HG03066 (cell line): ENCODE data around the gene IFI44L.

ENCODE experiments used
- ATAC-seq: cut with Tn5 transposase; IDR thresholded peaks from one replicate; pipeline ENCODE4 v1.9.1; 2021; ENCODE audit warnings: low read depth; ENCODE audit not compliant: unreplicated experiment

The IFI44L gene

GRCh38 chr1:78619803-78620579 lies at the start of gene IFI44L:
Gene IFI44L, plus strand, starts transcription at chr1:78620448. Its CDS starts 7,468 bp downstream, at chr1:78627916.
- ATAC-seq, result peak; percentile 46

GRCh38 chr1:78570539-78570938 lies 49.7 kb upstream of the IFI44L start:
- ATAC-seq, result no peak

- no peak for ATAC-seq
These were observed 42.8 kb upstream of the IFI44L start for GRCh38 chr1:78577257-78578100.

DNA sequence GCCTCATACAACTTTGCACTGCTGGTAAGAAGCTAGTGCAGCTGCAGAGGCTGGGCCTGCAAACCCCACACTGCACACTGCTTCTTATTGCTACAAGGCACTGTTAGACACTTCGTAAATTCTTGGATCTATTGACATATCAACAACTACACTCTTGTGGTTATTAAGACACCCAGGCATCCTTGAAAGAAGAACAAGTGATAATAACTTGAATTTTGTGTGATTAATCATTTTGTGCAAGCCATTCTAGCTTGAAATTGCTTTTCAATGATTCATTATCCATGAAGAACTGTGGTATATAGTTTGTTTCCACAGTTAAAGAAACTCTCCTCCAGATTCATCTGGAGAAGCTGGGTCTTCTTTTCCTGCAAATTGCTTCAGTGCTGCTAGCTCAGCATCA lies 33.7 kb upstream of the IFI44L start:
- no peak for ATAC-seq

DNA sequence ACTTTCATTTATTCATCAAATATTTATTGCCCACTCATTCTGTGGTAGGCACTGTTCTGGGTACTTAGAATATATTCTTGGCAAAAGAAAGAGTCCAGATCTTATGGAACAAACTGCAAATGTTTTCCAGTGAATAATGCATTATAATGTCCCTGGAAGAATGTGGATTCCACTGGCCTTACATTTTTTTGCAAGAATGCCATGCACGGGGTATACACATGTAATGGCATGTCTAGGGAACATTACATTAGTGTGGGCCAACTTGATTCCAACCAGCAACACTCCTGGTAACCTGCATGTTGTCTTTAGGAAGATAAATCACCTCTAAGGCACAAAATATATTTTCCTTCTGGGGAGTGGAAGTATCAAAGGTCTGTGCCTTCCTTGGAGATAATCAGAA lies 33.0 kb upstream of the IFI44L start:
- no peak for ATAC-seq

DNA sequence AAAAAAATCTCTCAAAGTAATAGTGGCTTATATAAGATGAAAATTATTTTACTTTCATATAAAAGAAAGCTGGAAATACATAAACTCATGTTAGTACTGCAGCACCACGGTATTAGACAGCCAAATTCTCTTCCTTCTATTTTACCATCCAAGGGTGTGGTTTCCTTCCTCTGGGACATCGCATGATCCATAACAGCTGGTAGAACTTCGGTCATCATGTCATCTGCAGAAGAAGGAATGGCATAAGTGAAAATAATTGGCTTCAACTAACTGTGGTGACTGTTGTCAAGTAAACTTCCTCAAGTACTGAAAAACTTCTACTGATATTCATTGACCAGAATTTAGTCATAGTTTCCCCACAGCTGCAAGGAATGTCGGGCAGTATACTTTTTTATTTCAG lies 28.3 kb upstream of the IFI44L start:
- no peak for ATAC-seq

DNA sequence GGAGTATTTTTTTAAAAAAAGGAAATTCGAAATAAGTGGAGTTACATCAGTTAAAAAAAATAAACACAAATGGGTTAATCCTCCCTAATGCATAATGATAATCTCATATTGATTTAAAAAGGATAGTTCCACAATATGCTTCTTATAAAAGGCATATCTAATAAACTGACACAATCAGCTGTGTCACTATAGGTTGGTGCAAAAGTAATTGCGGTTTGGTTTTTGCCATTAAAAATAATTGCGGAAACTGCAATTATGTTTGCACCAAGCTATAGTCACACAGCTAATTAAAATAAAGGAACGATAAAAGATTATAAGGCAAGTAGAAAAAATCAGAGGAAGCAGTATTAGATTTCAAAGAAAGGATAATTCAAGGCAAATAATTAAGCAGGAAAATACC lies 21.0 kb upstream of the IFI44L start:
- ATAC-seq, result no peak

DNA sequence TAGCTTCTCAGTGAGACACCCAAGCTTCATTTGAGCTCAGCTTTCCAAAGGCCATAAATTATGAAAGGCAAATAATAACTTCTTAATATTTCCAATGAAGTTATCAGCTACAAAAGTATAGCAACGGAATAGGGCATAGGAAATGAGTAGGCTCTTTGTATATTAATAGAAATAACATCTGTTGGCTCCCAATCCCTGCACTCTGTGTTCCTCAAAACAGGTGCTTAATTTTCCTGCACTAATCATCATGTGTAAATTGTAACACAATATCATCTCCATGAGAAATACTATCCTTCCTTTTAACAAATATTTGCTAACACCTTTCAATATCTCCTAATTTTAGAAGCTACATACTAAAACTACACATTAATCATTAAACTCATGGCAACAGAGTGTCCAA lies 19.2 kb upstream of the IFI44L start:
- no peak for ATAC-seq

- no peak for ATAC-seq
These were observed 17.0 kb upstream of the IFI44L start for GRCh38 chr1:78603206-78603605.

DNA sequence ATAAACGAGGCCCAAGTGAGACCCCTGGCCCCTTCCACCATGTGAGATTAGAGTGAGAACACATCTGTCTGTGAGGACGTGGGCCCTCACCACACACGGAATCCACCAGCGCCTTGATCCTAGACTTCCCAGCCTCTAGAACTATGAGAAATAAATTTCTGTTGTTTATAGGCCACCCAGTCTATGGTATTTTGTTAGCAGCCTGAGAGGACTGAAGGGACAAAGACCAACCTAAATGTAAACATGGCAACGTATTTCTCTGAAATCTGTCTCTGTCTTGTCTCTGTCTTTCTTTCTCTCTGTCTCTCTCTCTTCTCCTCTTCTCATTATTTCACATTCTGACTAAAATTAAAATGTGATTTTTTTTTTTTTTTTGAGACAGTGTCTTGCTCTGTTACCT lies 15.6 kb upstream of the IFI44L start:
- no peak for ATAC-seq

GRCh38 chr1:78606274-78606673 lies 14.0 kb upstream of the IFI44L start:
- no peak for ATAC-seq

GRCh38 chr1:78607334-78607927 lies 12.8 kb upstream of the IFI44L start:
- no peak for ATAC-seq

DNA sequence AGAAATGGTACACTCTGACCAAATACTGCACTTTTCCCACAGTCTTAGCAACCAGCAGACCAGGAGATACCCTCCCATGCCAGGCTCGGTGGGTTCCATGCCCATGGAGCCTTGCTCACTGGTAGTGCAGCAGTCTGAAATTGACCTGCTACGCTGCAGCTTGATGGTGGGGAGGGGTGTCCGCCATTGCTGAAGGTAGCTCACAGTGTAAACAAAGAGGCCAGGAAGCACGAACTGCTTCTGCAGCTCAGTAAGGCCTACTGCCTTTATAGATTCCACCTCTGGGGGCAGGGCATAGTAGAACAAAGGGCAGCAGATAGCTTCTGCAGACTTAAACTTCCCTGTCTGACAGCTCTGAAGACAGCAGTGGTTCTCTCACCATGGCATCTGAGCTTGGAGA lies 12.3 kb upstream of the IFI44L start:
- no peak for ATAC-seq

GRCh38 chr1:78617615-78618026 lies 2.6 kb upstream of the IFI44L start:
- peak; percentile 41 for ATAC-seq

DNA sequence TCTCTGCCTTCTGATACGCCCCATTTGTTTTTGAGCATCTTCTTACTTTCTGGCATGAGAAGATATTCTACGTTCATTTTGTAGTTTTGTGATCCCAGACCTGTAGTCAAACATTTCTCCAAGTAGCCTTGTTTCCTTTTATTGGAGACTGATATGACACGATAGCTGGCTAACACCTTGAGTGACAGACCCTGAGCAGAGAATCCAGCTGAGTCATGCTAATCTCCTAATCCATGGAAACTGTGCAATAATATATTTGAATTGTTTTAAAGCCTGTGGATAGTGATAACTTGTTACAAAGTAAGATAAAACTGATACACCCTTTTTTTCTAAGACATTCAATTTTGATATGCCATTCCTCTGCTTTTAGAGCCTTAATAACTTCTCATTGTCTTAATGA lies 1.2 kb upstream of the IFI44L start:
- ATAC-seq, result no peak

DNA sequence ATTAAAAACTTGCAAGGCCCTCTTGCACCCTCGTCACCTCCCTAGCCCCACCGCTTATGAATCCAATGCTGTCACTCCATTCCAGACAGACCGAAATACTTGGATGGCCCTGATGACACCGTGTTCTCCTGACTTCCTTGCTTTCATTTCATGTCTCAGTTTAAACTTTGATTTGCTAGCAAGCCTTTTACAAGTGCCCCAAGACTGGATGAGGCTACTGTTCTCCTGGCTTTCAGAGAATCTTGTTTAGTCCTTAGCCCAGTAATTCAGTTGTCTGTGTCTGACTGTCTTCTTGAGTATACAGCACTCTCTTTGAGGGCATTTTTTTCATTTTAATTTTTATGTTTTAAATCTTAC lies 824 bp upstream of the IFI44L start:
- ATAC-seq, result no peak

DNA sequence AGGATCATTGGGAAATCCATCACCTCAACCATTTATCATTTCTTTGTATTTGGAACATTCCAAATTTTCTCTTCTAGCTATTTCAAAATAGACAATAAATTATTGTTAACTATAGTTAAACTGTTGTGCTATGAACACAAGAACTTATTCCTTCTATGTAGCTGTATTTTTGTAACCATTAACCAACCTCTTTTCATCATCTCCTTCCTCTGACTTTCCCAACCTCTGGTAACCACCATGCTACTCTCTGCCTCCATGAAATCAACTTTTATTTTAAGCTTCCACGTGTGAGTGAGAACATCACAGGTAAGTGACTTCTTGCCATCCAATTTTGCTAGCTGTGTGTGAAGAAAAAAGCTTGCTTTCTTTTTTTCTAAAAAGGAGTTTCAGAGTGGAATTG lies 418 bp downstream of the IFI44L start:
- ATAC-seq, result no peak

DNA sequence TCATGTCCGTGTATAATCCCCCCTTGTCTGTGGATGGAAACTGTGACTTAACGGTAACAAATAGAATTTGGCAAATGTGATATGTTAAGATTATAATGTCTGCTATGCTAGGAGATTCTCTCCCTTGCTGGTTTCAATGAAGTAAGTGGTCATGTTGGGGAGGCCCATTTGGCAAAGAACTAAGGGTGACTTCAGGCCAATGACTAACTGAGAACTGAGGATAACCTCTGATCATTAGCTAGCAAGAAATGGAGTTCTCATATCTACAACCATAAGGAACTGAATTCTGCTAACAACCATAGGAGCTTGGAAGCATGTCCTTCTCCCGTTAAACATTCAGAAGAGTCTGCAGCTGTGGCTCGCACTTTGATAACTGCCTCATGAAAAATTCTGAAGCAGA lies 2.3 kb downstream of the IFI44L start:
- ATAC-seq, result no peak

- ATAC-seq, result no peak
These were observed 3.8 kb downstream of the IFI44L start for GRCh38 chr1:78624035-78624434.

DNA sequence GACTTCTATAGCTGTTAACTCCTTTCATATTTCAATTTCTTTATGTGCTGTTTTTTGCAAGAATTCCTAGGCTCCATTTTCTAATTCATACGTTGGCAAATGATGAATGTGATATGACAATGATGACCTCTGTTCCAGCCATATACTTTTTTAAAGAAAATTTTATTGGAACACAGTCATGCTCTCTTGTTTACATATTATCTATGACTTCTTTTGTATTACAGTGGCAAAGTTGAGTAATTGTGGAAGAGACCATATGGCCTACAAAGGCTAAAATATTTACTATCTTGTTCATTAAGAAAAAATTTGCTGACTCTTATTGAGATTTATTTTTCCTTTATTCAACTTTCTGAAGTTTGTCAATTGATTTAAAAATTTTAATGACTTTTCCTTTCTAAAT lies 7.1 kb downstream of the IFI44L start:
- ATAC-seq, result no peak

GRCh38 chr1:78630600-78630999 lies 10.4 kb downstream of the IFI44L start:
- ATAC-seq, result no peak

DNA sequence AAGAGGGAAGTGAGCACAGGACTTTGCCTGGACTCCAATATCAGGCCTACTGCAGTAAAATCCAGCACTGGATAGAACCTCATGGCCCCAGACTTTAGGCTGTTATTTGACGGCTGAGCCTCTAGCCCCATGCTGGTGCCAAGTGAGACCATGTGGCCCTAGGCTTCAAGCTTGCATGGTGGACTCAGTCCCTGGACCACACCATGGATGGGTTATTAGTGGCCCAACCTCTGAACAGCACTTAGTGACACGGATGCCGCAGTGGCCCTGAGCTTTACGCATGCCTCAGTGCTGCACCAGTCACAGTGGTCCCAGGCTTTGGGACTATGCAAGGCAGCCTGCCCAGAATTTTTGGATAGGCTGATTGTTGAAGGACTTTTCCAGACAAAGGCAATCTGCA lies 13.0 kb downstream of the IFI44L start:
- ATAC-seq, result no peak
